Spleen (tissue), 11 donors: ENCODE data around the gene APBB2. TPM values are rescaled to one million over a fixed set of nuclear protein-coding genes. Genes with fewer than 3 reads are reported as not detected.

Experiments
- DNase-seq: peaks from one replicate; pipeline ENCODE4 v3.0.0-alpha.2; 2020
- H3K27ac ChIP-seq, 8 donors: fragments of 200-600 bp; sonication (generic) in 7 of 8; 1 replicate in 4 of 8; 2 replicates in 4 of 8; pipeline versions ENCODE4 v1.5.0 to v1.8.0; 2016 to 2021; ENCODE audit warnings: inconsistent platforms in 4 of 8, mild to moderate bottlenecking in 4 of 8, moderate library complexity in 1 of 8
- H3K27me3 ChIP-seq, 7 donors: fragments of 200-600 bp; sonication (generic) in 6 of 7; replicated peaks in 1 of 7; 1 replicate in 4 of 7; 2 replicates in 3 of 7; pipeline versions ENCODE4 v1.5.0 to v1.8.0; 2016 to 2021; ENCODE audit warnings: inconsistent platforms in 3 of 7, mild to moderate bottlenecking in 1 of 7
- H3K36me3 ChIP-seq, 6 donors: fragments of 200-600 bp; sonication (generic) in 5 of 6; 1 replicate in 4 of 6; 2 replicates in 2 of 6; pipeline versions ENCODE4 v1.5.0 to v1.8.0; 2016 to 2021; ENCODE audit warnings: inconsistent platforms in 2 of 6
- H3K4me1 ChIP-seq, 6 donors: fragments of 200-600 bp; sonication (generic) in 5 of 6; 1 replicate in 3 of 6; 2 replicates in 3 of 6; pipeline versions ENCODE4 v1.5.0 to v1.8.0; 2016 to 2021; ENCODE audit warnings: inconsistent platforms in 3 of 6
- H3K4me3 ChIP-seq, 8 donors: fragments of 200-600 bp; sonication (generic) in 7 of 8; 1 replicate in 4 of 8; 2 replicates in 4 of 8; pipeline versions ENCODE4 v1.5.0 to v1.8.0; 2016 to 2021; ENCODE audit warnings: inconsistent platforms in 4 of 8, mild to moderate bottlenecking in 4 of 8, moderate library complexity in 2 of 8
- H3K9me3 ChIP-seq, 8 donors: fragments of 200-600 bp; sonication (generic) in 7 of 8; 1 replicate in 4 of 8; 2 replicates in 4 of 8; pipeline versions ENCODE4 v1.5.0 to v1.8.0; 2016 to 2021; ENCODE audit warnings: inconsistent platforms in 4 of 8
- POLR2A ChIP-seq, 3 donors: fragments of 450-650 bp; IDR thresholded peaks; one replicate each; pipeline ENCODE4 v1.5.1; 2017; ENCODE audit warnings: antibody characterized with exemption in 3 of 3, mild to moderate bottlenecking in 1 of 3
- POLR2AphosphoS5 ChIP-seq, 3 donors: sonication (generic); formaldehyde crosslinking; IDR thresholded peaks; one replicate each; pipeline ENCODE4 v1.5.1; 2017; ENCODE audit warnings: antibody characterized with exemption in 3 of 3
- WGBS, 5 donors: extraction: QIAGEN DNeasy Blood & Tissue Kit in 3 of 5; methylation state at CpG; one replicate each; pipeline versions ENCODE4 v1.1.5 to v1.1.7; 2013 to 2018; 5-methylcytosine and 5-hydroxymethylcytosine counted together
- intact Hi-C: fragments of 100-400 bp; cut with DNase I; formaldehyde crosslinking; loops from one replicate; pipeline ENCODE4 v1.15.0; 2023; ENCODE audit warnings: low total_unique reads
- polyA plus RNA-seq, 3 donors: library from polyadenylated mRNA; stranded (reverse); fragments of 200-250 nt; gene quantifications; one replicate each; pipeline ENCODE4 v1.2.1, GENCODE V29; 2013
- total RNA-seq, 7 donors: library from RNA; depleted of rRNA in 3 of 7; stranded (reverse); fragments of >200 nt in 3 of 7; fragmentation: NEBNext Ultra II Directional in 4 of 7; extraction: Animal tissue kit (Norgen Biotek cat#: 25700) in 4 of 7; gene quantifications; one replicate each; pipeline versions ENCODE4 v1.1.0 to v1.2.1, GENCODE V29; 2016 to 2021
- TF ChIP-seq, protein P1 (sequence below), 11 experiments: fragments of 200-600 bp in 7 of 11; fragments of 450-650 bp in 4 of 11; sonication (generic) in 4 of 11; IDR thresholded peaks in 8 of 11; conservative IDR thresholded peaks in 3 of 11; 1 replicate in 7 of 11; 2 replicates in 4 of 11; pipeline versions ENCODE4 v1.4.0 to v1.8.0; 2016 to 2021; ENCODE audit warnings: antibody characterized with exemption in 11 of 11, inconsistent platforms in 4 of 11, mild to moderate bottlenecking in 1 of 11
- donor health status: healthy with polysubstance abuse.
- donor health status: DM: no; HTN: no; CAD: no; lungs with moderate emphysema.
- donor health status: DM: no; HTN: no; CAD: no.
- donor health status: Bipolar disorder and iron deficiency.
- donor health status: healthy.
- donor health status: DM: no; HTN: no; CAD: no.
- donor health status: DM: yes; HTN: yes; CAD: no.

Gene APBB2
- total and polyA plus RNA-seq, 10 donors, result 4.0 to 115 (median 76.7) TPM

DNA sequence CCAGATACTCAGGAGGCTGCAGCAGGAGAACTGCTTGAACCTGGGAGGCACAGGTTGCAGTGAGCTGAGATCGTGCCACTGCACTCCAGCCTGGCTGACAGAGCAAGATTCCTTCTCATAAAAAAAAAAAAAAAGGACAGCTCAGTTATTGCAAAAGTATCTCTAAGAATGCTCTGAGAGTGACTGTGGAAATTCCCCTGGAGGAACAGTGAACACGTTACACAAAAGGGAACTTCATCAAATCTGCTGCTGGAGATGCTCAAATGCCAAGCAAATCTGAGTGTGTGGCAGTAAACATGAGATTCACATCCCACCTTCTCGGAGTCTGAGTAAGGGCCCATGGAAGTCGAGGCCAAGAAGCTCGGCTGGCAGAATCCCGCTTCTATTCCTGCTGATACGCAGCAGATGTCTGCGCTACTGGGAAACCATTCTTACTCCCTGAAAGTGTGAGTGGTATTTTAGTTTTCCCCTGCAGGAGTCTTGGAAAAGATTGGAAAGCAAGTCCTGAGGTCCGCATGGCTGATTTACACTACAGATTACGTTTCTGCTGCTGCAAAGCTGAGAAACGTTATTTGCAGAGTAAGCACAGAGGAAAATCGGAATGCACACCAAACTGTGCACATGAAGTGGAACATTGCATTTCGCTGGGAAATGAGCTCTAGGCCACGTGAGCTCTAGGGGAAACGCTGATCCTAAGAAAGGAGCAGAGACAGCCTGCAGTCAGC, 301.7 kb downstream of the APBB2 start:
- 81 to 91% (median 85%) methylated on average over 15 of the region's 15 CpGs for WGBS, 5 donors
- H3K4me1 ChIP-seq, result peaks cover 7 to 18% (median 14%) of the 10 kb centered on the region in 6 donors
- no peak overlapping the region for H3K4me3 ChIP-seq
- intact Hi-C loops, result no loop called here
- no peak overlapping the region for H3K27ac ChIP-seq
- DNase-seq, result no peak
- H3K36me3 ChIP-seq, result no peaks in the 10 kb centered on the region
- H3K27me3 ChIP-seq, result no peaks in the 10 kb centered on the region
- H3K9me3 ChIP-seq, result no peaks in the 10 kb centered on the region
- TF ChIP-seq POLR2A (IDR thresholded peaks at IDR 0.05), result no peak
- TF ChIP-seq POLR2AphosphoS5 (IDR thresholded peaks at IDR 0.05), result no peak

DNA sequence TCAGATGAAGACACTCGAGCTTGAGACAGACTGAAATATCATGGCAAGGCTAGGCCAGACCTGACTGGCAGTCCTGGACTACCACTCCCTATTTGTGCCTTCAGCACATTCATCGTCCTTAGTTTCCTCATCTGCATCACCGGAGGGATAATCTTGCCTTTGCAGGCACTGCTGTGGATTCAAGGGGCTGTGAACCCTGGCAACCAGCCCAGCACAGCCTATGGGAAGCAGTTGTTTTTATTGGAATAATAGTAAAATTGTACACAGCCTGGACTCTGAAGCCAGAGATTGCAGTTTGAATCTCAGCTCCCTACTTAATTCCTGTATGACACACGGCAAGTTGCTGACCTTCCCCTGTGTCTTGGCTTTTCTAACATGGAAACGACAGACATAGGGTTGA, 303.6 kb downstream of the APBB2 start:
- Histone ChIP-seq H3K9me3 (no peaks in the 10 kb centered on the region), H3K27ac (no peak overlapping the region), H3K36me3 (no peaks in the 10 kb centered on the region), H3K4me3 (no peak overlapping the region), H3K4me1 (peaks cover 7 to 18% (median 14%) of the 10 kb centered on the region in 6 donors), H3K27me3 (no peaks in the 10 kb centered on the region)
- intact Hi-C loops, result no loop called here
- WGBS, 5 donors, result 85 to 92% (median 90%) methylated on average over 5 of the region's 5 CpGs
- DNase-seq, result no peak
- TF ChIP-seq POLR2A (IDR thresholded peaks at IDR 0.05), result no peak
- TF ChIP-seq, protein P1, sequence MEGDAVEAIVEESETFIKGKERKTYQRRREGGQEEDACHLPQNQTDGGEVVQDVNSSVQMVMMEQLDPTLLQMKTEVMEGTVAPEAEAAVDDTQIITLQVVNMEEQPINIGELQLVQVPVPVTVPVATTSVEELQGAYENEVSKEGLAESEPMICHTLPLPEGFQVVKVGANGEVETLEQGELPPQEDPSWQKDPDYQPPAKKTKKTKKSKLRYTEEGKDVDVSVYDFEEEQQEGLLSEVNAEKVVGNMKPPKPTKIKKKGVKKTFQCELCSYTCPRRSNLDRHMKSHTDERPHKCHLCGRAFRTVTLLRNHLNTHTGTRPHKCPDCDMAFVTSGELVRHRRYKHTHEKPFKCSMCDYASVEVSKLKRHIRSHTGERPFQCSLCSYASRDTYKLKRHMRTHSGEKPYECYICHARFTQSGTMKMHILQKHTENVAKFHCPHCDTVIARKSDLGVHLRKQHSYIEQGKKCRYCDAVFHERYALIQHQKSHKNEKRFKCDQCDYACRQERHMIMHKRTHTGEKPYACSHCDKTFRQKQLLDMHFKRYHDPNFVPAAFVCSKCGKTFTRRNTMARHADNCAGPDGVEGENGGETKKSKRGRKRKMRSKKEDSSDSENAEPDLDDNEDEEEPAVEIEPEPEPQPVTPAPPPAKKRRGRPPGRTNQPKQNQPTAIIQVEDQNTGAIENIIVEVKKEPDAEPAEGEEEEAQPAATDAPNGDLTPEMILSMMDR (IDR thresholded peaks at IDR 0.05 in 8 of 11, conservative IDR thresholded peaks at IDR 0.05 in 3 of 11), result no peak
- TF ChIP-seq POLR2AphosphoS5 (IDR thresholded peaks at IDR 0.05), result no peak

DNA sequence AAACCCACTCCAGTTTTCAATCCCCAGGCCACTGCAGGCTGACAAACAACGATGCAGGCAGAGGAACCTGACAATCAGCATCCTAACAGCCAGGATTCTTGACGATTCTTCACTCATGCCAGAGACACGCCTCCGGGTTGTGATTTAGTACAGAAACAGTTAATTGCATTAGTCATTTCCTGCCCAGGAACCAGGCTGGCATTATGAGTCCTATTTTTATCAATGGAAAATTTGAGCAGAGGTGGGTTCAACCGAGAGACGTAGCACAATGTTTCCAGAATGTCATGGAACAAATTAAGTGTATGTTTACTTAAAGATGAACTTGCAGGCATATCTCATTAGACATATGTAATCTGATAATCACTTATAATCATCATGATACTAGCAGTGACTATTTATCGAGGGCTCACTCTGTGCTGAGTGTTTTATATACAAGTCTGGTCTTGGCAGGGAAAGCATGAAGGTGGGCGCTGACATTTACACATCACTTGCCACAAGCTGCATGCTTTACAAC, 304.9 kb downstream of the APBB2 start:
- Histone ChIP-seq H3K4me1 (peaks cover 7 to 18% (median 14%) of the 10 kb centered on the region in 6 donors), H3K27me3 (no peaks in the 10 kb centered on the region), H3K36me3 (no peaks in the 10 kb centered on the region), H3K4me3 (no peak overlapping the region), H3K27ac (peak overlapping the region in 1 of 8 donors; percentile 6), H3K9me3 (no peaks in the 10 kb centered on the region)
- no peak for TF ChIP-seq POLR2AphosphoS5 (IDR thresholded peaks at IDR 0.05)
- no peak for TF ChIP-seq POLR2A (IDR thresholded peaks at IDR 0.05)
- TF ChIP-seq, protein P1 (IDR thresholded peaks at IDR 0.05 in 8 of 11, conservative IDR thresholded peaks at IDR 0.05 in 3 of 11), result no peak
- WGBS, 5 donors, result 27 to 32% (median 29%) methylated on average over 8 of the region's 8 CpGs
- no peak for DNase-seq
- intact Hi-C loops, result no loop called here

DNA sequence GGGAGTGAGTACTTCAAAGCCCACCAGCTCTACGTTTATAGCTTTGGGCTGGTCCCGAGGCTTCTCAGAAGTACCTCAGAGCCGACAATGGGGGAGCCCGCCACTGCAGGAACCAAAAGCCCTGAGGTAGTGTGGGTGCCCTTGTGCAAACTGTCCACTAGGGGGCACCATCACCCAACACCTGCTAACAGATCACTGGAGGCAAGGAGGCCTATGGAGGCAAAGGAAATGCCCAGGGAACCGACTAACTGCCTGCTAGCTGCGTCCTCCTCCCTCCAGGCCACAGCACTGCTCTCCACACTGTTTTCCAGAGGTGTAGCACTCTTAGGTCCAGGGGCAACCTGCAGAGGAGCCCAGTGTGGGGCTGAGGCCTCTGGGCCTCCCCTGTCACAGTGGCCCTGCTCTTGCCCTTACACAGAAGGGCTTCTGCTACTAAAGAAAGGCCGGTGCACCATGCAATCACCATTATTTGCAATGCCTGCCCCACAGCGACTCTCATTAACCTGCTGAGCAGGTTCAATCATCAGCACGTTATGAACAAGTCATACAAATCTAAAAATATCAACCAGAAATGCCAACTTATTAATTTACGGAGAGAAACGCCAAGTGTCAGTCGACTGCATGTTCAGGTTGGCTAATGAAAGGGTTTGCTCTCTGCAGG, 305.5 kb downstream of the APBB2 start:
- DNase-seq, result peak; percentile 85
- Histone ChIP-seq H3K9me3 (no peaks in the 10 kb centered on the region), H3K27ac (peak overlapping the region in 1 of 8 donors; percentile 6), H3K4me1 (peaks cover 7 to 18% (median 14%) of the 10 kb centered on the region in 6 donors), H3K27me3 (no peaks in the 10 kb centered on the region), H3K4me3 (no peak overlapping the region), H3K36me3 (no peaks in the 10 kb centered on the region)
- 30 to 47% (median 39%) methylated on average over 12 of the region's 12 CpGs for WGBS, 5 donors
- intact Hi-C loops, result no loop called here
- peak in 2 of 3 donors; percentile 14 to 16 for TF ChIP-seq POLR2AphosphoS5 (IDR thresholded peaks at IDR 0.05)
- TF ChIP-seq, protein P1 (IDR thresholded peaks at IDR 0.05 in 8 of 11, conservative IDR thresholded peaks at IDR 0.05 in 3 of 11), result peak; percentile 60 to 93 (median 82)
- no peak for TF ChIP-seq POLR2A (IDR thresholded peaks at IDR 0.05)
